IPS DF 6.9 (cell line): ENCODE data around the gene DMRTC2.
"Not testable (repeated sequence)": the region's sequence is repeated elsewhere in the genome, so short reads cannot be mapped to it uniquely, and the experiment has no call there.

Source experiments
- DNase-seq: peaks from one replicate; pipeline ENCODE4 v3.0.0-alpha.2; 2013; ENCODE audit warnings: low read depth, low spot score
- H3K27ac ChIP-seq: one replicate; pipeline ENCODE4 v1.5.1; 2013; ENCODE audit warnings: low read length, control low read depth
- H3K27me3 ChIP-seq: 2 replicates; pipeline ENCODE4 v1.6.1; 2013; ENCODE audit warnings: mild to moderate bottlenecking, low read length; ENCODE audit not compliant: control insufficient read depth, insufficient read depth
- H3K36me3 ChIP-seq: 2 replicates; pipeline ENCODE4 v1.6.1; 2013; ENCODE audit warnings: low read length; ENCODE audit not compliant: control insufficient read depth, insufficient read depth
- H3K4me1 ChIP-seq: 2 replicates; pipeline ENCODE4 v1.6.1; 2013; ENCODE audit warnings: low read length; ENCODE audit not compliant: control insufficient read depth, insufficient read depth
- H3K4me3 ChIP-seq: 2 replicates; pipeline ENCODE4 v1.5.1; 2013; ENCODE audit warnings: mild to moderate bottlenecking, low read length
- H3K9me3 ChIP-seq: 2 replicates; pipeline ENCODE4 v1.6.1; 2013; ENCODE audit warnings: low read length, inconsistent platforms; ENCODE audit not compliant: control insufficient read depth, insufficient read depth
- WGBS: extraction: QIAGEN DNeasy Blood & Tissue Kit; methylation state at CpG from one replicate; pipeline ENCODE4 v1.1.7; 2013; ENCODE audit warnings: mixed read lengths, missing lambda C conversion rate; ENCODE audit not compliant: insufficient read length, insufficient coverage; 5-methylcytosine and 5-hydroxymethylcytosine counted together

Gene DMRTC2

DNA sequence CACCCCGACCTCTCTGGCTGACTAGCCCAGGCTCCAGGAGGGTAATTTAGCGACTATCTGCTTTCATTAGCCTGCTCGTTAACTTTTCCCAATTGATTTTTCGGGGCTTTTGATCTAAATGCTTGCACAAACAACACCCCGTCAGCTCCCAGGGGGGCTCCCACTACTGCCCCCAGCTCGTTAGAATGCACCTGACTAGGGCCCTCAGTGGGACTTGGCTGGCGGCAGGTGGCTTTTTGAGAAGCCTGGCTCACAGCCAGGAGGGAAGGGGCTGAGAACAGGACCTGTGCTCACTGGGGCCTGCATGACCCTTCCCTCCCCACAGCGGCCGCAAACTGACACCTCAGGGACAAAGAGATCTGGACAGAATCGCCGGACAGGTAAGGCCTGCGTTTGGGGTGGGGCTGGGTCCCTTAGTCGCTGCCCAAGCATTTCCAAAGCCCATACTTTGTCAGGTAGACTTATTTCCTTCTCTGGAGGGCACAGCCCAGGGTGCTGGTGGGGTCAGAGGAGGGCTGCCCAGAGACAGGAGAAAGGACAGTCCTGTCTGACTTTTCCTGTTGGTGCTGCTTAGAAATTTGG, 24.6 kb downstream of the DMRTC2 start:
- Histone ChIP-seq H3K4me1 (no peaks in the 10 kb centered on the region), H3K36me3 (peaks cover 44% of the 10 kb centered on the region), H3K9me3 (no peaks in the 10 kb centered on the region), H3K27me3 (no peaks in the 10 kb centered on the region), H3K4me3 (no peak overlapping the region), H3K27ac (no peak overlapping the region)
- no peak for DNase-seq
- WGBS: no CpG with 5 or more reads among the region's 13 CpGs

- no CpG with 5 or more reads among the region's 3 CpGs for WGBS
- no peaks in the 10 kb centered on the region for H3K27me3 ChIP-seq
- H3K36me3 ChIP-seq: peaks cover 38% of the 10 kb centered on the region
- no peaks in the 10 kb centered on the region for H3K9me3 ChIP-seq
- H3K4me3 ChIP-seq: no peak overlapping the region
- no peaks in the 10 kb centered on the region for H3K4me1 ChIP-seq
- no peak for DNase-seq
- H3K27ac ChIP-seq: no peak overlapping the region
These were observed 25.6 kb downstream of the DMRTC2 start for GRCh38 chr19:41870401-41870873.

- Histone ChIP-seq H3K27me3 (no peaks in the 10 kb centered on the region), H3K4me3 (no peak overlapping the region), H3K4me1 (no peaks in the 10 kb centered on the region), H3K27ac (no peak overlapping the region), H3K36me3 (peaks cover 33% of the 10 kb centered on the region), H3K9me3 (no peaks in the 10 kb centered on the region)
- WGBS: no CpG with 5 or more reads among the region's 16 CpGs
- no peak for DNase-seq
These were observed 26.9 kb downstream of the DMRTC2 start for GRCh38 chr19:41871573-41872383.

DNA sequence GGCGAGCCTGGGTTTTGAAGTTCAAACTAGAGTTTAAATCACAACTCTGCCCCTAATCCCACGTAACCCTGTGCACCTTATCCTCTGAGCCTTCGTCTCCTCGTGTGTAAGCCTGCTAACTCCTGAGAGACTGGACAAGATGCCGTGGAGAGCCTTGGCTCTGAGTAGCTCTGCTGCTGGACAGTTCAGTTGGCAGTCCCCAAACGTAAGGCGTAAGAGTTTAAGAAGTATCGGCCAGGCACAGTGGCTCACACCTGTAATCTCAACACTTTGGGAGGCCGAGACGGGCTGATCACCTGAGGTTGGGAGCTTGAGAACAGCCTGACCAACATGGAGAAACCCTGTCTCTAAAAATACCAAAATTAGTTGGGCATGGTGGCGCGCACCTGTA, 27.5 kb downstream of the DMRTC2 start:
- no peak overlapping the region for H3K27ac ChIP-seq
- DNase-seq: no peak
- WGBS: no CpG with 5 or more reads among the region's 12 CpGs

GRCh38 chr19:41872775-41873647, 28.2 kb downstream of the DMRTC2 start:
- no peaks in the 10 kb centered on the region for H3K9me3 ChIP-seq
- H3K4me1 ChIP-seq: no peaks in the 10 kb centered on the region
- WGBS: no CpG with 5 or more reads among the region's 18 CpGs
- no peak overlapping the region for H3K27ac ChIP-seq
- H3K4me3 ChIP-seq: no peak overlapping the region
- peaks cover 28% of the 10 kb centered on the region for H3K36me3 ChIP-seq
- peak; percentile 63 for DNase-seq
- H3K27me3 ChIP-seq: no peaks in the 10 kb centered on the region

More for the DNA sequence above, 27.5 kb downstream of the DMRTC2 start:
- Histone ChIP-seq H3K4me3 (no peak overlapping the region), H3K27me3 (no peaks in the 10 kb centered on the region), H3K4me1 (no peaks in the 10 kb centered on the region), H3K9me3 (no peaks in the 10 kb centered on the region), H3K36me3 (peaks cover 33% of the 10 kb centered on the region)

DNA sequence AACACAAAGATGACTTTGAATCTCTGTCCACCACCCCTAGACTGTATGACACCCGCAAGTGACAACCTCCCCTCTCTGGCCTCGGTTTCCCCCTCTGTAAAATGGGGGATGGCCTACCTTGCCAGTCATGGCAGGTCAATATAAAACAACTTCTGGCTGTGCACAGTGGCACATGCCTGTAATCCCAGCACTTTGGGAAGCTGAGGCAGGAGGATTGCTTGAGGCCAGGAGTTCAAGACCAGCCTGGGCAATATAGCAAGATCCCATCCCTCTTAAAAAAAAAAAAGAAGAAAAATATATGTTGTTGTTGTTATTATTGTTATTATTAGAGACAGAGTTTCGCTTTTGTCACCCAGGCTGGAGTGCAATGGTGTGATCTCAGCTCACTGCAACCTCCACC, 31.1 kb downstream of the DMRTC2 start:
- not testable (repeated sequence) for H3K27me3 ChIP-seq, H3K27ac ChIP-seq, H3K9me3 ChIP-seq, H3K4me1 ChIP-seq, H3K36me3 ChIP-seq, DNase-seq, H3K4me3 ChIP-seq
- no CpG with 5 or more reads among the region's 3 CpGs for WGBS

DNA sequence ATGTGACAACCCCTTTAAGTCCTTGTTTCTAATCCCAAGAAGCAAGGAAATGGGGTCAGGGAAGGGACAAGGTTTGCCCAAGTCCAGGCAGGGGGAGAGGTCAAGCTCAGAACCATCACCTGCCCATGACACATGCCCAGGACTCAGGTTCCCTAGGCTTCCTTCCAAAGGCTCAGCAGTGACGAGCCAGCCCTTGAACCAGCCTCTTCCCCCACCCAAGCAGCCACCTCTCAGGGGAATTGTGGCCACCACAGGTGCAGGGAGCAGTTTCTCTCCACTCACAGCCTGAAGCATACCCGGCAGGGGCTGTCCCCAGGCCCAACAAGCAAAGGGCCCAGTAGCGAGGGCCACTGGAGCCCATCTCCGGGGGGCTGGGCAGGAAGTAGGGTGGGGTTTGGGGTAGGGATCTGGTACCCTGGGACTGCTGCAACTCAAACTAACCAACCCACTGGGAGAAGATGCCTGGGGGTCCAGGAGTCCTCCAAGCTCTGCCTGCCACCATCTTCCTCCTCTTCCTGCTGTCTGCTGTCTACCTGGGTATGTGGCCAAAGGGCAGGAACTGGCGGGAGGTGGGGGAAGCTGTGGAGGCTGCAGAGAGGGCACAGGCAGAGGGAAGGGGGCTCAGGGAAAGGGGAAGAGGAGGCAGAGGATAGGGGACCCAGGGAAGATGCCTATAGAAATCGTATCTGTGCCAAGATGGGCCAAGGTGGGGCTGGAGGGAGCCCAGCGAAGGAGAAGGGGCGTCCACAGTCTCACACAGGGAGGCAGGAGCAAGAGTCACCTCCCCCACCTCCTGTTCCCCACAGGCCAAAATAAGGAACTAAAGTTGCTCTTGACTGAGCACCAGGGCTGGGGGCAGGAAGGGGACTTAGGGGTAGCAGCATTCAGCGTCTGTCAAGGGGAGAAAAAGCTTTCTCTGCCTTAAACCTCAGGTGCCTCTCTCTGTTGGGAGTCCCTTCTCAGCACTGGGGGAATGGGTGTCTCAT, 32.3 kb downstream of the DMRTC2 start, which contains the start of gene CD79A:
Gene CD79A (plus strand): TSS at position 433 of the 986 bp plus-strand sequence. CDS start 26 bp downstream, at position 459.
- H3K27me3 ChIP-seq: no peaks in the 10 kb centered on the region; the same call in 1 of the 2 replicates
- H3K4me3 ChIP-seq: no peak within 1 kb of the TSS
- DNase-seq: no peak
- H3K9me3 ChIP-seq: no peaks in the 10 kb centered on the region
- WGBS: no CpG with 5 or more reads among the region's 9 CpGs
- no peak within 1 kb of the TSS for H3K27ac ChIP-seq
- no peaks in the 10 kb centered on the region for H3K4me1 ChIP-seq
- no peaks in the 10 kb centered on the region for H3K36me3 ChIP-seq

- WGBS: no CpG with 5 or more reads among the region's 17 CpGs
These were observed 33.4 kb downstream of the DMRTC2 start for GRCh38 chr19:41877916-41878905.

GRCh38 chr19:41879080-41879479, 34.2 kb downstream of the DMRTC2 start:
- no peaks in the 10 kb centered on the region for H3K9me3 ChIP-seq
- no peak overlapping the region for H3K4me3 ChIP-seq
- H3K36me3 ChIP-seq: no peaks in the 10 kb centered on the region; the same call in 1 of the 2 replicates
- no peak overlapping the region for H3K27ac ChIP-seq
- H3K4me1 ChIP-seq: no peaks in the 10 kb centered on the region
- DNase-seq: no peak
- WGBS: no CpG with 5 or more reads among the region's 21 CpGs
- no peaks in the 10 kb centered on the region; the same call in 1 of the 2 replicates for H3K27me3 ChIP-seq

More at GRCh38 chr19:41877916-41878905, 33.4 kb downstream of the DMRTC2 start:
- Histone ChIP-seq H3K36me3 (no peaks in the 10 kb centered on the region; the same call in 1 of the 2 replicates), H3K9me3 (no peaks in the 10 kb centered on the region), H3K4me3 (no peak overlapping the region), H3K4me1 (no peaks in the 10 kb centered on the region), H3K27ac (no peak overlapping the region), H3K27me3 (no peaks in the 10 kb centered on the region; the same call in 1 of the 2 replicates)
- DNase-seq: no peak
